Lower lobe of right lung (tissue), 2 donors: ENCODE measurements around the gene GRM8. TPM values are rescaled to one million over a fixed set of nuclear protein-coding genes. Genes with fewer than 3 reads are reported as not detected.

Experiments
- ATAC-seq, 2 donors: fragments of 200-7000 bp; cut with Tn5 transposase; one replicate each; pipeline ENCODE4 v1.9.1; 2020 to 2022; ENCODE audit warnings: mild to moderate bottlenecking in 2 of 2, moderate library complexity in 2 of 2
- DNase-seq: peaks from one replicate; pipeline ENCODE4 v3.0.0-alpha.2; 2020
- H3K27ac ChIP-seq: fragments of 200-600 bp; one replicate; pipeline ENCODE4 v1.8.0; 2022
- H3K27me3 ChIP-seq: fragments of 200-600 bp; one replicate; pipeline ENCODE4 v1.8.0; 2022; ENCODE audit warnings: low read depth
- H3K36me3 ChIP-seq: fragments of 200-600 bp; one replicate; pipeline ENCODE4 v1.8.0; 2022; ENCODE audit warnings: mild to moderate bottlenecking
- H3K4me1 ChIP-seq: fragments of 200-600 bp; one replicate; pipeline ENCODE4 v1.8.0; 2022
- H3K4me3 ChIP-seq: fragments of 200-600 bp; one replicate; pipeline ENCODE4 v1.8.0; 2022; ENCODE audit warnings: mild to moderate bottlenecking
- H3K9me3 ChIP-seq: fragments of 200-600 bp; one replicate; pipeline ENCODE4 v1.8.0; 2022
- CTCF ChIP-seq: fragments of 200-600 bp; IDR thresholded peaks from one replicate; pipeline ENCODE4 v1.8.0; 2022; ENCODE audit warnings: antibody characterized with exemption, mild to moderate bottlenecking
- intact Hi-C: fragments of 100-400 bp; cut with DNase I; formaldehyde crosslinking; loops from one replicate; pipeline ENCODE4 v1.11.0; 2022
- total RNA-seq: library from RNA; stranded (reverse); fragmentation: NEBNext Ultra II Directional; extraction: Animal tissue kit (Norgen Biotek cat#: 25700); gene quantifications from one replicate; pipeline ENCODE4 v1.2.1, GENCODE V29; 2021
- donor health status: DM: no; HTN: yes; CAD: no; lungs with severe emphysema.

GRM8 gene
- total RNA-seq, 1 donor from 2014 or later: not detected

GRCh38 chr7:127034186-127034806 lies 218.4 kb downstream of the GRM8 start:
- no peak for ATAC-seq

GRCh38 chr7:127029823-127030222 lies 222.9 kb downstream of the GRM8 start:
- no peak overlapping the region for H3K4me3 ChIP-seq

More at GRCh38 chr7:127034186-127034806, 218.4 kb downstream of the GRM8 start:
- Histone ChIP-seq H3K4me1 (no peaks in the 10 kb centered on the region), H3K27ac (no peak overlapping the region), H3K9me3 (no peaks in the 10 kb centered on the region), H3K27me3 (no peaks in the 10 kb centered on the region), H3K4me3 (no peak overlapping the region), H3K36me3 (no peaks in the 10 kb centered on the region)
- no peak for TF ChIP-seq CTCF
- no peak for DNase-seq
- intact Hi-C loops: no loop called here

DNA sequence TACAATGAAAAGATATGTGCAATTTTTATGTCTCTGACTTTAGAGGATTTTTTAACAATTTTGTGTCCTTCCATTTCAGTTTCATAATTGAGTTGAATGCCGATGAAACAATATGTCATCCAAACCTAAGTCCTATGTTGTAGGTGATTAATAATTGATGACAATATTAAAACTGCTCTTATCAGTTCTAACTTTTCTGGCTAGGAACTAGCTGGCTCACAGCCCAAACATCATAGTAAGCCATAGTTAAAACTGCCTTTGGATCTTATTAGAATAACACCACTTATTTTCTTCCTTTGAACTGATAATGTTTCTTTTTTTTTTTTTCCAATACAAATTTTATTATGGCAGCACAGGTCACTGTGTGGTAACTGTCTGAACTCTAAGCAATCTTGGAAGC lies 230.9 kb downstream of the GRM8 start:
- TF ChIP-seq CTCF: no peak
- Histone ChIP-seq H3K9me3 (no peaks in the 10 kb centered on the region), H3K36me3 (no peaks in the 10 kb centered on the region), H3K4me1 (no peaks in the 10 kb centered on the region), H3K27ac (no peak overlapping the region), H3K4me3 (no peak overlapping the region), H3K27me3 (no peaks in the 10 kb centered on the region)
- no peak for ATAC-seq
- intact Hi-C loops: no loop called here
- DNase-seq: no peak

More at GRCh38 chr7:127029823-127030222, 222.9 kb downstream of the GRM8 start:
- TF ChIP-seq CTCF: no peak
- DNase-seq: no peak
- H3K36me3 ChIP-seq: no peaks in the 10 kb centered on the region
- intact Hi-C loops: no loop called here
- no peaks in the 10 kb centered on the region for H3K9me3 ChIP-seq
- no peaks in the 10 kb centered on the region for H3K27me3 ChIP-seq
- no peaks in the 10 kb centered on the region for H3K4me1 ChIP-seq
- no peak overlapping the region for H3K27ac ChIP-seq
- ATAC-seq: no peak

DNA sequence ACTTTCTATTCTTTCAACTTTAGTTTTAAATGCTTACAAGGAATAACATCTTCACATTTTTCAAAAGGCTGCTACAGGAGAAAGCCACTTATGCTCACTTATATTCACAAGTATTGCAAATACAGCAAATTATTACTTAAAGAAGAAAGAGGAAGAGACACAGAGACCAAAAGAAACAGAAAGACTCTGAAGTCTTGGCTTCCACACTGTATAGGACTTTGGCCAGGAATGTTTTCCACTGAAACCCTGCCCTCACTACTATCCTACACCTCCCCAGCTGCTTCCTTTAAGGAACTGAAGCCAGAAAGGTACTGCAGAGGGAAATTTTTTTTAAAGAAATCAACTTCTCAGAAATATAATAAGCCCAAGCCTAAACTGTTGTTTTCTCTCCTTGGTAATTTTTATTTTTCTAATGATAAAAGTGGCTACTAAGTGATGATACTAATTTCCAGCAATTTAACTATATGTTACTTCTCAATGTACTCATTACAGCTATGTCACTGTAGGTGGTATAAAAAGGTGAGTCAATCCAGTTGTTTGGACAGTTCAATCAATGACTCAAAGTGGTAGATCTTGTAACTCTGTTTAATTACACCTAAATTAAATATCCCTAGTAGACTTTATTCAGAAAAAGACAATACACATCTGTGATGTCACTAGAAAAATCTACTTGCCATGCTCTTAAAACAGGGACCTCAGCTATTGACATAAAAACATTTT lies 231.6 kb downstream of the GRM8 start:
- Histone ChIP-seq H3K36me3 (no peaks in the 10 kb centered on the region), H3K27ac (no peak overlapping the region), H3K9me3 (no peaks in the 10 kb centered on the region), H3K4me3 (no peak overlapping the region), H3K4me1 (no peaks in the 10 kb centered on the region), H3K27me3 (no peaks in the 10 kb centered on the region)
- ATAC-seq (no peak), DNase-seq (no peak)
- intact Hi-C loops: no loop called here
- TF ChIP-seq CTCF: no peak

GRCh38 chr7:127018889-127019288 lies 233.9 kb downstream of the GRM8 start:
- no peak for TF ChIP-seq CTCF
- intact Hi-C loops: no loop called here
- Histone ChIP-seq H3K4me1 (no peaks in the 10 kb centered on the region), H3K4me3 (no peak overlapping the region), H3K9me3 (no peaks in the 10 kb centered on the region), H3K27ac (no peak overlapping the region), H3K36me3 (no peaks in the 10 kb centered on the region), H3K27me3 (no peaks in the 10 kb centered on the region)
- no peak for DNase-seq
- no peak for ATAC-seq
